Activated CD4-positive, alpha-beta T cell treated with anti-CD3 and anti-CD28 coated beads, Interleukin-2, amount 50 U/mL, for 16 hours (primary cell): ENCODE measurements around the gene DCTN2.
A peak's percentile ranks its signal among the peaks of the same experiment; 100 is the strongest.
"Not testable (repeated sequence)": the region's sequence is repeated elsewhere in the genome, so short reads cannot be mapped to it uniquely, and the experiment has no call there.

Experiments used
- DNase-seq: peaks from one replicate; pipeline ENCODE4 v3.0.0-alpha.2; 2020

The DCTN2 gene

GRCh38 chr12:57525615-57526383 lies 21.2 kb downstream of the DCTN2 start:
- DNase-seq: no peak

- no peak for DNase-seq
These were observed 22.0 kb downstream of the DCTN2 start for GRCh38 chr12:57524814-57525614.

- DNase-seq: no peak
These were observed 23.0 kb downstream of the DCTN2 start for GRCh38 chr12:57523706-57524614.

GRCh38 chr12:57522887-57523705 lies 23.9 kb downstream of the DCTN2 start:
- peak; percentile 31 for DNase-seq

GRCh38 chr12:57522011-57522886 lies 24.7 kb downstream of the DCTN2 start, which contains the start of gene MBD6:
Gene MBD6, plus strand, starts transcription at chr12:57522824. Its CDS starts 1,480 bp downstream, at chr12:57524304.
- peak; percentile 90 for DNase-seq

- no peak for DNase-seq
These were observed 25.4 kb downstream of the DCTN2 start for GRCh38 chr12:57521525-57522010.

GRCh38 chr12:57520053-57520818 lies 26.8 kb downstream of the DCTN2 start, which contains the start of gene DDIT3:
Gene DDIT3, minus strand, starts transcription at chr12:57520514. Its CDS starts 3,108 bp downstream, at chr12:57517406.
- peak; percentile 100 for DNase-seq

- DNase-seq: peak; percentile 30
These were observed 27.3 kb downstream of the DCTN2 start for GRCh38 chr12:57519796-57520052.

- peak; percentile 28 for DNase-seq
These were observed 27.8 kb downstream of the DCTN2 start for GRCh38 chr12:57518920-57519795.

GRCh38 chr12:57518176-57518919 lies 28.6 kb downstream of the DCTN2 start:
- DNase-seq: no peak

GRCh38 chr12:57517718-57518117 lies 29.3 kb downstream of the DCTN2 start:
- DNase-seq: not testable (repeated sequence)

GRCh38 chr12:57517187-57517586 lies 29.8 kb downstream of the DCTN2 start:
- DNase-seq: no peak

- no peak for DNase-seq
These were observed 30.3 kb downstream of the DCTN2 start for GRCh38 chr12:57516617-57517153.

- DNase-seq: no peak
These were observed 31.0 kb downstream of the DCTN2 start for GRCh38 chr12:57515934-57516541.

- no peak for DNase-seq
These were observed 31.5 kb downstream of the DCTN2 start for GRCh38 chr12:57515408-57515933.

GRCh38 chr12:57514720-57515407 lies 32.1 kb downstream of the DCTN2 start:
- no peak for DNase-seq

GRCh38 chr12:57514246-57514645 lies 32.7 kb downstream of the DCTN2 start:
- DNase-seq: not testable (repeated sequence)
